Effector CD4-positive, alpha-beta T cell (primary cell): ENCODE results near the gene COX11.

Experiments
- DNase-seq: peaks from one replicate; pipeline ENCODE4 v3.0.0-alpha.2; 2020
- total RNA-seq: gene quantifications from one replicate; lab custom pipeline; 2026; lab: John Stamatoyannopoulos, UW

Gene COX11
- total RNA-seq: 30.8 reads per million, percentile 57 among the genes with 10 or more reads in this experiment

GRCh38 chr17:54968262-54968987, at the start of gene COX11, which contains the start of gene STXBP4:
TSS of gene COX11 (minus strand) at chr17:54968654. CDS start at chr17:54968646, 8 bp downstream.
TSS of gene STXBP4 (plus strand) at chr17:54968765. CDS start at chr17:54986220, 17,455 bp downstream.
- DNase-seq: peak; percentile 92

DNA sequence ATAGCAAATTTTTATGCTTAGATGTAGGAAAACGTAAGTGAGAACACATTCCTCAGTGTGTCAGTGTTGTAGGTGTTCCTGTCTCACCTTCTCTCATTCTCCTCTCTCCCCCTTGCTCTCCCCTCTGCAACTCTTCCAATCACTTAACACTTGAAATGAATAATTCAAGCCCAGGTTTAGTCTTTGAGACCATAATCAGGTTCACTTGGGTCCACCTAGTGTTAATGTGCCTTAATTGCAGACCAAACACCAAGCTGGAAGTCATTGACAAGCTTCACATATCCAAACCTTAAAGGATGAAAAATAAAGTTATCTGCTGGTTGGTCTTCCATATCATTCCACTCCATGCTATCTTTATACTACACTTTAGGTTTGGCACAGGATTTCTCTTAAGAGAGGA, 37.1 kb upstream of the COX11 start:
- no peak for DNase-seq

DNA sequence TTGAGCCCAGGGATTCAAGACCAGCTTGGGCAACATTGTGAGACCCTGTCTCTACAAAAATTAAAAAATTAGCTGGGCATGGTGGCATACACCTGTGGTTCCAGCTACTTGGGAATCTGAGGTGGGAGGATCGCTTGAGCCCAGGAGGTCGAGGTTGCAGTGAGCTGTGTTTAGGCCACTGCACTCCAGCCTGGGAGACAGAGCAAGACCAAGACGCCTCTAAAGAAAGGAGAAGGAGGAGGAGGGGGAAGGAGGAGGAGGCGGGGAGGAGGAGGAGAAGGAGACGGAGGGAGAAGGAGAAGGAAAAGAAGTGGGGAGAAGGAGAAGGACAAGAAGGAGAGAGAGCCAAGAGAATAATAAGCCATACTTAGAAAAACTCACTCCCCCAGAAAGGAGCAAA, 36.0 kb upstream of the COX11 start:
- no peak for DNase-seq

- no peak for DNase-seq
Observed at GRCh38 chr17:55002458-55002857, 34.0 kb upstream of the COX11 start.

- DNase-seq: no peak
Observed at GRCh38 chr17:54996441-54996840, 28.0 kb upstream of the COX11 start.

DNA sequence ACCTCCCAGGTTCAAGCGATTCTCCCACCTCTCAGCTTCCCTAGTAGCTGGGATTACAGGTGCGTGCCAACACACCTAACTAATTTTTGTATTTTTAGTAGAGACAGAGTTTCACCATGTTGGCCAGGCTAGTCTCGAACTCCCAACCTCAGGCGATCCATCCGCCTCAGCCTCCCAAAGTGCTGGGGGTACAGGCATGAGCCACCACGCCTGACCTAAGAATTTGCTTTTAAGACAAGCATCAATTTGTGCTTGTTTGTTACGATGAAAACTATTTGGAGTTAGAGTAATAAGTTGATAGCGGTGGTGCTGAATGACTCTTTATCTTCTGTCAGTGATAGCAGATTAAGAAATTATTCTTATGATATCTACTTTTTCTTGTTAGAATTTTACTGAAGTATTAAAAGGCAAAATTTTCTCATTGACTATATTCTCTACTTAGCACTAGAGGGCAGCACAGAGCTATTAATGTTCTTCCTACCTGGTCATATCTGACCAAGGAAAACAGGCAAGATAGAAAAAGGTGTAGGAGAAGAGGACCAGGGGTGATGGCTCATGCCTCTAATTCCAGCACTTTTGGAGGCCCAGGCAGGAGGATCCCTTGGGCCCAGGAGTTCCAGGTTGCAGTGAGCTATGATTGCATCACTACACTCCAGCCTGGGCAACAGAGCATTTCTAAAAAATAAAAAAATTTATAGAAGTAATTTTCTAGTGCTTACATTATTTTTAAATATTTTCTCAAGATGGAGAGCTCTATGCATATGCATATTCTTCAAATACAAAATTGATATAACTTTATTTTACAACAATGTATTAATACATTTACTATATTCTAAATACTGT, 24.6 kb upstream of the COX11 start:
- peak; percentile 5 for DNase-seq

DNA sequence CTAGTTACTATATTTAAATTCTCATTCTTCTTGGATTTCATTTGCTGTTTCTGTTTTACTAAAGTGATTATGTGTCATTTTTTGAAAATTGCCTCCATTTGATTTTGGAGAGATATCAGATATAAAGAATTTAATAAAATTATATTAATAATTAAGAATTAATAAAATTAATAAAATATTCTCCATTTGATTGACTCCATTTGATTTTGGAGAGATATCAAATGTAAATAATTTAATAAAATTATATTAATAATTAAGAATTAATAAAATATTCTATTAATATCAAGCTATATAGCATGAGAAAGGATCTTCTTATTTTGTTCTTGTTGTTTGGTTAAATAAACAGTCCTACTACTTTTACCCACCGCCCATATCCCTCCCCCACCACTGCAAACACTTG, 23.1 kb upstream of the COX11 start:
- no peak for DNase-seq

DNA sequence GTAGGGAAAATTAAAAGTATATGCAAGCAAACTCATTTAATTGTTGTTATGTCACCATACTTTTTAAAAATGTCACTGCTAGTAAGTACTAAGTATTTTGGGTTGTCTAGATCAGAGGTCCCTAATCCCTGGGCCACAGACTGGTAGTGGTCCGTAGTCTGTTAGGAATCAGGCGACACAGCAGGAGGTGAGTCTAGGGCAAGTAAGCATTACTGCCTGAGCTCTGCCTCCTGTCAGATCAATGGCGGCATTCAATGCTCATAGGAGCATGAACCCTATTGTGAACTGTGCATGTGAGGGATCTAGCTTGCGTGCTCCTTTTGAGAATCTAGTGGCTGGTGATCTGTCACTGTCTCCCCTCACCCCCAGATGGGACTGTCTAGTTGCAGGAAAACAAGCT, 21.7 kb upstream of the COX11 start:
- DNase-seq: no peak

DNA sequence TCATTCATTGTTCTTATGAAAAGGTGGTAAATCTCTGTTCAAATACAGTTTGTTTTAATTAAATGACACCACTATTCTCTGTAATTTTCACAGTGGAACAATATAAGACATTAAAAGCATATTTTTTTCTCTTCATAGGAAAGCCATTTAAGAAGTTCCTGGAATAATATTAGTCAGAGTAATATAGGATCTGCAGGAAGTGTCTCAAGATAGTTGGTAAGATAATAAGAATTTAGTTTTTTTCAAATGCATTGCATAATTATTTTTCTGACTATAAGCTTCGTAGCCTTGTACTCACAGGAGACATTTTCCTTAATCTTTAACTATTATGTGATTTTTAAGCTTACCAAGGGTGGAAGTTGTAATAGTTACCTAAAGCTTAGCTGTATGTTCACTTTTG, 17.0 kb upstream of the COX11 start:
- no peak for DNase-seq

GRCh38 chr17:54983260-54983659, 14.8 kb upstream of the COX11 start:
- DNase-seq: no peak

DNA sequence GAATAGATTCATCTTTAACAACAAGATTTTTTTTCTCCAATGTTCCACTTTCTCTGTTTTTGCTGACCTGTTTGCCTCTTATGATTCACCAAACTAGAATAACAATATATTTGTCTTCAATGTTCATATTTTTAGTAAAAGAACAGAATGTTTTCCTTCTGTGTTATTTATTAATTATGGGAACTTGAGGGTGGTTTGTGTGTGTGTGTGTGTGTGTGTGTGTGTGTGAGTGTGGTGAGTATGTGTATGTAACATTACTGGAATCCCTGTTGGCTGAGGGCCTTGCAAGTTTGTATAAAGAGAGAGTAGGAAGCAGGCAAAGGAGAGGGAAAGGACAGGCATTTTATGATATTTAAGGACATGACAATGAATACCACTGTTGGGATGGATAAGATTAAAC, 13.9 kb upstream of the COX11 start:
- DNase-seq: no peak

DNA sequence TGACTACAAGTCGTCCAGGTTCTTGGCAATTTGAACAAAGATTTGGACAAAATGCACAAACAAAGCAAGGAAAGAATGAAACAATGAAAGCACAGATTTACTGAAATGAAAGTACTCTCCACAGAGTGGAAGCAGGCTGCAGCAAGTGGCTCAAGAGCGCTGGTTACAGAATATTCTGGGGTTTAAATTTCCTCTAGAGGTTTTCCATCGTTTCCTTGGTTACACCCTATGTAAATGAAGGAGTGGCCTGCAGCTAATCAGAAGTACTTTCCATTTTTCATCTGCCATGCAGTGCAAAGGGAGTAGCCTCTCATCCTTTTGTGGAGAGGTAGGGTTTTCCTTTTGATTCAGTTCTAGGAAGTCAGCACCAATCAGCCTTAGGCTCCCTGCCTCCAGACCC, 11.9 kb upstream of the COX11 start:
- no peak for DNase-seq

DNA sequence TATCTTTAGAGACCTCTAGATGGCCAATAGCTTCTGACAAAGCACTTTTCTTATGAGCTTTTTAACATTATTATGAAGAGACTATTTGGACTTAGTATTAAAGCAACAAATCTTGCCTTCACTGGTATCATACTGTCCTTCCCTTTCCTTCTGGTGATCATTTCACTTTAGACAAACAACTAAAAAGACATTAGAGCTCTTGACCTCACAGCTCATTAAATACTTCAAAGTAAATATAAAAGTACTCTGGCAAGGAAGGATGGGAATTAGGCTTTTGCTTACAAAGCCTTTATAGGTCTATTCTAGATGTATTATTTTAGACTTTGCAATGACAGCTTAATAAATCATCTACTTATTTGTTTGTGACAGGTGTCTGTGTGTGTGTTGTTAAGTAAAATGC, 11.2 kb upstream of the COX11 start:
- no peak for DNase-seq

- no peak for DNase-seq
Observed at GRCh38 chr17:54977744-54978143, 9.3 kb upstream of the COX11 start.

DNA sequence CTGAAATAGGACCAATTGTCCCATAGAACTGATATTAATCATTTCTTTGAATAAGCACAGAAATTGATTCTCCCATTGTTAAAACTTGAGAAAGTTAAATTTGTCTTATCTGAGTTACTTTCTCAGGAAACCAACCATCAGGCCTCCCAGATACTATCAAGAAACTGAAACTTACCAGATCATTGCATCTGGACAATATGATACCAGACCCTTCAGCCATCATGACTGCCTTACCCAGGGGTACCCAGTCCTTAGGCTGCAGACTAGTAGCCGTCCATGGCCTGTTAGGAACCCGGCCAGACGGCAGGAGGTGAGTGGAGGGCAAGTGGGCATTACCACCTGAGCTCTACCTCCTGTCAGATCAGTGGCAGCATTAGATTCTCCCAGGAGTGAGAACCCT, 7.9 kb upstream of the COX11 start:
- no peak for DNase-seq

DNA sequence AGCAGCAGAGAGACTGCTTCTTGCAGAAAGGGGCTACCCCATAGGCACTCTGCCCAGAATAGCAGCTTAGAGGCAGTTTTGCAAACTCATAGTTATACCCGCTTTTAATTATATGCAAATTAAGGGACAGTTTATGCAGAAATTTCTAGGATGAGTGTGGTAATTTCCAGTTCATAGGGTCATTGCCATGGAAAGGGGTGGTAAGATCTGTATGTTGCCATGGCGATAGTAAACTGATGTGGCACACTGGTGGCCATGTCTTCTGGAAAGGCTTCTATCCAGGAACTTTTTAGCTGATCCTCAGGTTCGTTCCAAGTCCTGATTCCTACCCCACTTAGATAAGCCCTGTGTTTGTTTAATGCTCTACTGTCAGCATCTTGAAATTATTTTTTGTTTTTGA, 6.3 kb upstream of the COX11 start:
- no peak for DNase-seq

DNA sequence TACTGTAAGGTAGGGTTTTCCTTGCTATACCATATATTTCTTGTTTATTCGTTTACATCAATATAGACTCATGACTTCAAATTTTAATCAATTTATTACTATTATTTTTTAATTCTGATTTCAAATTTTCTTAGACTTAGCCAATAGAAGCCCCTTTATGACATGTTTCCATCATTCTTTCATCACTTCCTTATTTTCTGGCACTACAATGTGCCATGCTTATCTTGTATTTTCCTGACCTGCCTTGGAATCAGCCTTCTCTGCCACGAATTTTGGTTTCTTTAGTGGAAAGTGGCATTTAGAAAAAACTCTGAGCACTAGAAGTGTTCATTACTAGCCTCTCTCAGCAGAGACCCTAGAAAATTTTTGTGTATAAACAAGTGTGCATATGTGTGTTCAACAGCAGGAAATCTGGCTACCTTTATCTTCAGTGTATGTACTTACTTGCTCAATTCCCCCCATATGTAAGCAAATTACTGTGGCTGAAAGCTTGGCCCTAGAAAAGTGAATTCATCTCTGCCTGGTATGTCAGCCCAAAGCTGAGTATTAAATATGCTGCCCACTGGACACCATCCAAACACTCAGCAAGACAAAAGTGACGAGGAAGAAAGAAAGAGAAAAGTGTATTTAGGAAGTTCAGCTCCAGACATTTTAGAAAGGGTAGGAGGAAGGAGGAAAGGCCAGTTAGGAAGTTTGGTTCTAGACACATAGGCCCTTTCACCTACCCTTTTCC, 4.1 kb upstream of the COX11 start:
- DNase-seq: no peak

- no peak for DNase-seq
Observed at GRCh38 chr17:54971901-54972300, 3.4 kb upstream of the COX11 start.

DNA sequence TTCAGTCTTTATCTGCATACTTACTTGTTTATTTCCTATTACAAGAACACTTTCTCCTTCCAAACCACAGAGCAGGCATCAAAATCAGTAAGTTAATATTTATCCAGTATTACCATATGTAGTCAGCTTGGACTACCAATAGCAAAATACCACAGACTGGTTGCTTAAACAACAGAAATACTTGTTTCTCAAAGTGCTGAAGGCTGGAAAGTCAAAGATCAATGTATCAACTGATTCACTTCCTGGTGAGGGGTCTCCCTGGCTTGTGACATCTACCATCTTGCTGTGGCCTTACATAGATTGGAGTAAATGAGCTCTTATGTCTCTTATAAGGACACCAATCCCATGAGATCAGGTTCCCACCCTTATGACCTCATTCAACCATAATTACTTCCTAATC, 2.7 kb upstream of the COX11 start:
- no peak for DNase-seq

DNA sequence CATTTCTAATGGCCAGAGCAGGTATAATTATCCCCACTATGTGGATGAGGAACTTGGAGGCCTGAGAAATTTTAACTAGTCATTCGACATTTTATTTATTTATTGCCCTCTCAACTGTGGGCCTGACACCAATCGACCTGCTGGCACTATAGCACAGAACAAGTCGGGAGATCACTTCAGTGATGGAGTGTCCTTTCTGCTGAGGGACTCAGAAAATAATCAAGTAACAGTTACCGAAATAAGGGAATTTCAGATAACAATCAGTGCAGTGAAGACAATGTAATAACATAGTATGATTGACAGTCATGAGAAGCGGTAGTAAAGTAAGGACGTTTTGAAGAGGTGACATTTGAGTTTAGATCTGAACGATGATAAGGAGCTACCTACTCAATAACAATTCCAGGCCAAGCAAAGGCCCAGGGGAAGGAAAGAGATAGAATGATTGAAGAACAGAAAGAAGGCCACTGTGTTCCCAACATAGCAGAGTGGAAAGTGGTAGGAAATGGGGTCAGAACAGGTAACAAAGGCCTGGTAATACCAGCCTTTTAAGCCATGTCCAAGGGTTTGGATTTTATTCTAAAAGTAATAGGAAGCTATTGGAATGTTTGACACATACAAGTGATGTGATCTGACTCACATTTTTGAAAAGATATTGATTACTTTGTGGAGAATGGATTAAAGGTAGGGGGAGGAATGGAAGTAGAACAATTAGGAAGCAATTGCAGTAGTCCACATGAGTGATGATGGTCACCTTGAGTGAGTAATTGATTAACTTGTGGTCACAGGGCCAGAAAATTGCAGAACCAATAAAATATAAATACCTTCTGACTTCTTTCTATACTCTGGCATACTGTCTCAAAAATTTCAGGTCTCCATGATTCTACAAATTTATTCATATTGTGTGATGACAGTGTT, 1.5 kb upstream of the COX11 start:
- no peak for DNase-seq

- no peak for DNase-seq
Observed at GRCh38 chr17:54968988-54969332, 506 bp upstream of the COX11 start.

- no peak for DNase-seq
Observed at GRCh38 chr17:54967621-54968261, 713 bp downstream of the COX11 start.
